DMS153 (cell line): ENCODE results near the gene DCUN1D1.

Source experiments
- DNase-seq: peaks from one replicate; lab custom pipeline; 2025; lab: John Stamatoyannopoulos, UW

The DCUN1D1 gene

GRCh38 chr3:182892226-182892625 is 88.1 kb downstream of the DCUN1D1 start:
- no peak for DNase-seq

GRCh38 chr3:182891364-182891763 is 89.0 kb downstream of the DCUN1D1 start:
- no peak for DNase-seq

DNA sequence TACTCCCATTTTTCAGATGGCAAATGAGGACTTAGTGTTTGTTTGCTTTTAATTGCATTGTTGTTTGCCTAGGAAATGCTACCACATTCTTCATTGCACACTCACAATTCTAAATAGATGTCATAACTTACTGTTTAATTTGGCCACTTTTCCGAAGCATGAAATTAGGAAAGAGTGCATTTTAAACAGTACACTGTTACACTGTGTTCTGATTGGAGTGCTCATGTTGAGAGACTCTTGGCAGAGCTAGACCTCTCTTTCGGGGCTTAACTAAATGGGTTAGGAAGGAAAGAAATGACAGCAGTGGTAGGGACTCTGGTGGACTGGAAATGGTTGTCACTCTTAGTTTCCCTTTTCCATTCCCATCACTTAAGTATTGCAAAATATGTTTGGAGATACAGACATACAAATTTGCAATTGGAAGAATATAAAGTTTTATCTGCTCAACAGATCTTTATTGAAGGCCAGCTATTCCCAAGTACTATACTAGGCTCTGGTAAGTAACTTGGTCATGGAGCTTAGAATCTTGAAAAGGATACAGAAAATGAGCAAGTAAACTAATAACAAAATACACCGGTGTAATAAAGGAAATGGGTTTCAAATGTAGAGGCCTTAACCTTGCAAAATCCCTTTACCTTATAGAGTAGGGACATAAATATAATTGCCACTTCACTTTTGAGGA is 90.2 kb downstream of the DCUN1D1 start:
- no peak for DNase-seq
